Measurements from ENCODE around the gene PEAK3. TPM values are rescaled to one million over a fixed set of nuclear protein-coding genes. Genes with fewer than 3 reads are reported as not detected.
"Not testable (repeated sequence)": the region's sequence is repeated elsewhere in the genome, so short reads cannot be mapped to it uniquely, and the experiment has no call there.

PEAK3 gene
- total RNA-seq, 2 experiments from 2014 or later: not detected

DNA sequence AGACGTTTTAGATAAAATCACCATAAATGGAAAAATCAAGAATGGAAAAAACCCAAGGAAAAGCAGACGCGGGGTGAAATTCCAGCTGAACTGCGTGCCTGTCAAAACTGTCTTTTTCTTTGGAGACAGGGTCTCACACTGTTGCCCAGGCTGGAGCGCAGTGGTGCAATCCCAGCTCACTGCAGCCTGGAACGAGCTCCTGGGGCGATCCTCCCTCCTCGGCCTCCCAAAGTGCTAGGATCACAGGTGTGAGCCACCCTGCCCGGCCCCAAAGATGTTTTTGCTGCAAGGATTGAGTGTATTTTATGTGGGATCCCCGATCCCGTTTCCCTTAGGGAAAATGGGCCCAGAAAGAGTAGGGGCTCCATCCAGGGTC, 875 bp upstream of the PEAK3 start:
- Mint-ChIP-seq H3K4me1 (ENCODE audit: low read depth) (peaks cover 15% of the 10 kb centered on the region), H3K4me3 (no peak overlapping the region), H3K36me3 (no peaks in the 10 kb centered on the region), H3K9me3 (no peaks in the 10 kb centered on the region), H3K27me3 (no peaks in the 10 kb centered on the region), H3K27ac (no peak overlapping the region)
- DNase-seq: no peak
- intact Hi-C loops (cut with micrococcal nuclease): no loop called here
- POLR2A ChIA-PET: no interaction called here
- CTCF ChIA-PET: interaction anchor here (1.2 kb wide), 1 partner anchor 328 kb away, joined by 4 read pairs; no protein-coding TSS in a partner anchor

DNA sequence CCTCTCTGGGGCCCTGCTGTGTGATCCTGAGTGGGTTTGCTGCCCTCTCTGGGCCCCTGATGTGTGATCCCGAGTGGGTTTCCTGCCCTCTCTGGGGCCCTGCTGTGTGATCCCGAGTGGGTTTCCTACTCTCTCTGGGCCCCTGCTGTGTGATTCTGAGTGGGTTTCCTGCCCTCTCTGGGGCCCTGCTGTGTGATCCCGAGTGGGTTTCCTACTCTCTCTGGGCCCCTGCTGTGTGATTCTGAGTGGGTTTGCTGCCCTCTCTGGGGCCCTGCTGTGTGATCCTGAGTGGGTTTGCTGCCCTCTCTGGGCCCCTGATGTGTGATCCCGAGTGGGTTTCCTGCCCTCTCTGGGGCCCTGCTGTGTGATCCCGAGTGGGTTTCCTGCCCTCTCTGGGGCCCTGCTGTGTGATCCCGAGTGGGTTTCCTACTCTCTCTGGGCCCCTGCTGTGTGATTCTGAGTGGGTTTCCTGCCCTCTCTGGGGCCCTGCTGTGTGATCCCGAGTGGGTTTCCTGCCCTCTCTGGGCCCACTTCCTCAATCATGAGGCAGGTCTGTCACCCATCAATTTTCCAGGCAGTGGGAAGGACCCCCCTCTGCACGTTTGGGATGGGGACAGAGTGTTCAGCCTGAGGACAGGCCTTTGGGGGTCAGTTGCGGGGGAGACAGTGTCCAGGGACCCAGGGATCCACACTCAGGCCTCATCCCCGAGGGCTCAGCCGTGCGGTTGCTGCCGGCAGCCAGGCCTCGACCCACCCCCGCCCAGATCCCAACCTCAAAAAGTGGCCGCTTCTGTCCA, 512 bp downstream of the PEAK3 start:
- CTCF ChIA-PET: not testable (repeated sequence)

DNA sequence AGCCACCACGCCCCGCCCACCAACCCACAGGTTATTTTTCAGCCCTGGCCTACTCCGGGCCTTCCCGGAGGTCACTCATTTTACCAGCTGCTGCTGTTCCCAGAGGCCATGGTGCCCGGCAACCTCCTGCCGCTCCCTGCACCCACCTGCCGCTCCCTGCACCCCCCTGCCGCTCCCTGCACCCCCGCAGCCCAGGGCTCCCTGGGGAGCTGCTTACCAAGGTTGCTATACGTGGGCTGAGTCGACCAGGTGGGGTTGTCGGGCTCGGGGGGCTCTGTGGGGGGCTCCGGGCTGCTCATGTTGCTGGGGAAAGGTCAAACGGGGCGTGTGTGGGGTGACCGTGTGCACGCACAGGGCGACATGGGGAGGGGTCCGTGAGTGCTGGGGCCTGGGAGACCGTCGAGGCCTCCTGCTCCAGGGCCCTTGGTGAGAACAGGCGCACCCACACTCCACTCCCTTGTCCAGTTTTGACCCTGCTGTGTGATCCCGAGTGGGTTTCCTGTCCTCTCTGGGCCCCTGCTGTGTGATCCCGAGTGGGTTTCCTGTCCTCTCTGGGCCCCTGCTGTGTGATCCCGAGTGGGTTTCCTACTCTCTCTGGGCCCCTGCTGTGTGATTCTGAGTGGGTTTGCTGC, 1.2 kb downstream of the PEAK3 start:
- Mint-ChIP-seq H3K36me3 (no peaks in the 10 kb centered on the region), H3K27ac (no peak overlapping the region), H3K4me1 (ENCODE audit: low read depth) (peaks cover 15% of the 10 kb centered on the region), H3K9me3 (no peaks in the 10 kb centered on the region), H3K27me3 (no peaks in the 10 kb centered on the region), H3K4me3 (no peak overlapping the region)
- POLR2A ChIA-PET: no interaction called here
- intact Hi-C loops (cut with micrococcal nuclease): no loop called here
- CTCF ChIA-PET: no interaction called here
- no peak for DNase-seq

More for the DNA sequence above, 512 bp downstream of the PEAK3 start:
- Mint-ChIP-seq H3K4me1 (ENCODE audit: low read depth) (peaks cover 15% of the 10 kb centered on the region), H3K4me3 (peak overlapping the region; percentile 32)
- H3K27ac Mint-ChIP-seq; H3K27me3 Mint-ChIP-seq; POLR2A ChIA-PET; H3K9me3 Mint-ChIP-seq; DNase-seq; H3K36me3 Mint-ChIP-seq; intact Hi-C loops (cut with micrococcal nuclease): not testable (repeated sequence)

DNA sequence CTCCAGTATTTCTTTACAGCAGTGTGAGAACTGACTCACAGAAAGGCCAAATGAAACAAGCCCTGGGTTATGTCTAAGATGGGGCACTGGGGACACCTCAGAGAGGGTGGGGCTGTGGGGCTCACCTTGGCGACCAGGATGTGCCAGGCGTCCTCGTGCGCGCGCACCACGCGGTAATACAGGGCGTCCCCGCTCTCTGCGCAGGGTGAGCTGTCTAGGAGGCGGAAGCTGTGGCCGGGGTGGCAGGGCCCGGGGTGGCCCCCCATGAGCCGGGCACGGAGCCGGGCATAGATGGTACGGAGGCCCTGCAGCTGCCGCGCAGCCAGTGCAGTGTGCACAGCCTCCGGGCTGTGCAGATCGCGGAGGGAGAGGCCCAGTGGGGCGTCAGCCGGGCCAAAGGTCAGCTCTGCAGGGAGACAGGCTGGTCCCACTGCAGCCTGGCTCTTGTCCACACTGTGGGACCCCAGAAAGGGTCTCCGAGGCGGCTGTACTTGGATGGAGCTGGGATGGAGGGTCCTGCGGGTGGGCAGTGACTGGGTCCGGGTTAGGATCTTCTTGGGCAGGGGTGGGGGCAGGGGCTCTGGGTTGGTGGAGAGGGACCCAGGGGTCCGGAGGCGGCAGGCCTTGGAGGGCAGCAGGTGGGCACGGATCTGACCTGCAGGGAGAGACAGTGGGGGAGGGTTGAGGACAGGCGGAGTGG, 3.4 kb downstream of the PEAK3 start:
- no peaks in the 10 kb centered on the region for H3K9me3 Mint-ChIP-seq
- CTCF ChIA-PET: no interaction called here
- no peak overlapping the region for H3K4me3 Mint-ChIP-seq
- intact Hi-C loops (cut with micrococcal nuclease): loop anchor here (5.0 to 10.0 kb wide), 2 partner anchors 244 to 344 kb away; no protein-coding TSS in a partner anchor
- no peak for DNase-seq
- H3K27ac Mint-ChIP-seq: no peak overlapping the region
- peaks cover 8% of the 10 kb centered on the region for H3K36me3 Mint-ChIP-seq
- H3K27me3 Mint-ChIP-seq: no peaks in the 10 kb centered on the region
- peaks cover 27% of the 10 kb centered on the region for H3K4me1 Mint-ChIP-seq (ENCODE audit: low read depth)
- POLR2A ChIA-PET: interaction anchor here (0.5 kb wide), 1 partner anchor 77 kb away, joined by 3 read pairs; no protein-coding TSS in a partner anchor

DNA sequence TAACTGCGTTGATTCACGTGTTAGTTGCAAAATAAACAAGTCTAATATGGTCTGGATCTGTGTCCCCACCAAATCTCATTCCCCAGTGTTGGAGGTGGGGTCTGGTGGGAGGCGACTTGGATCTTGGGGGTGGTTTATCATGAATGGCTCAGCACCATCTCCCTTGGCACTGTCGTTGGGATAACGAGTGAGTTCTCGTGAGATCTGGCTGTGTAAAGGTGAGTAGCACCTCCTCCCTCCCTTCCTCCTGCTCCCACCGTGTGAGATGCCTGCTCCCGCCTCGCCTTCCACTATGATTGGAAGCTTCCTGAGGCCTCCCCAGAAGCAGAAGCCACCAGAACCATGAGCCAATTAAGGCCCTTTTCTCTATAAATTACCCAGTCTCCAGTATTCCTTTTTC, 4.8 kb downstream of the PEAK3 start:
- Mint-ChIP-seq H3K4me3 (no peak overlapping the region), H3K36me3 (peaks cover 17% of the 10 kb centered on the region), H3K27me3 (no peaks in the 10 kb centered on the region), H3K27ac (no peak overlapping the region), H3K4me1 (ENCODE audit: low read depth) (peaks cover 26% of the 10 kb centered on the region), H3K9me3 (no peaks in the 10 kb centered on the region)
- intact Hi-C loops (cut with micrococcal nuclease): loop anchor here (5.0 to 10.0 kb wide), 2 partner anchors 242 to 345 kb away; no protein-coding TSS in a partner anchor
- ChIA-PET POLR2A (interaction anchor here (0.6 kb wide), 1 partner anchor 19 kb away, joined by 5 read pairs; no protein-coding TSS in a partner anchor), CTCF (interaction anchor here (0.6 to 0.7 kb wide), 2 partner anchors 14 to 87 kb away, joined by 3 read pairs; no protein-coding TSS in a partner anchor)
- no peak for DNase-seq

DNA sequence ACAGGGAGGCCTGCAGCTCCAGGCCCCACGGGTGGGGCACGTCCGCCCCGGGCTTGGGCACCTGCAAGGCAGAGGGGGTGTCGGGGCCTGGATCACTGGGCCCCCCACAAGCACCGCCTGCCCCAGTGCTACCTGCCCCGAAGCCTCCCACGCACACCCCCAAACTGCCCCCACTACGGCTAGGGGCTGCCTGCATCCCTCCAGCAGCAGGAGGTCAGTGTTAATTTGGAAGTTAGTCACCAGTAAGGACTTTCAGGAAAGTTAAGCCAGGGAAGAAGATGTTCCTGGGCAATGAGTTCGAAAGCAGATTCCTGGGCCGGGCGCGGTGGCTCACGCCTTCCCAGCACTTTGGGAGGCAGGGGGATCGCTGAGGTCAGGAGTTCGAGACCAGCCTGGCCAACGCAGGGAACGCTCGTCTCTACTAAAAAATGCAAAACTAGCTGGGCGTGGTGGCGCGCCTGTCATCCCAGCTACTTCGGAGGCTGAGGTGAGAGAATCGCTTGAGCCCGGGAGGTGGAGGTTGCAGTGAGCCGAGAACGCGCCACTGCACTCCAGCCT, 5.5 kb downstream of the PEAK3 start:
- H3K9me3 Mint-ChIP-seq: no peaks in the 10 kb centered on the region
- peaks cover 24% of the 10 kb centered on the region for H3K4me1 Mint-ChIP-seq (ENCODE audit: low read depth)
- DNase-seq: no peak
- peaks cover 21% of the 10 kb centered on the region for H3K36me3 Mint-ChIP-seq
- ChIA-PET POLR2A (interaction anchor here (0.6 kb wide), 1 partner anchor 18 kb away, joined by 5 read pairs; no protein-coding TSS in a partner anchor), CTCF (interaction anchor here (0.5 to 1.5 kb wide), 4 partner anchors 14 to 334 kb away, joined by 3 read pairs; no protein-coding TSS in a partner anchor)
- H3K4me3 Mint-ChIP-seq: no peak overlapping the region
- intact Hi-C loops (cut with micrococcal nuclease): loop anchor here (5.0 to 10.0 kb wide), 2 partner anchors 242 to 346 kb away; no protein-coding TSS in a partner anchor
- no peak overlapping the region for H3K27ac Mint-ChIP-seq
- H3K27me3 Mint-ChIP-seq: no peaks in the 10 kb centered on the region

DNA sequence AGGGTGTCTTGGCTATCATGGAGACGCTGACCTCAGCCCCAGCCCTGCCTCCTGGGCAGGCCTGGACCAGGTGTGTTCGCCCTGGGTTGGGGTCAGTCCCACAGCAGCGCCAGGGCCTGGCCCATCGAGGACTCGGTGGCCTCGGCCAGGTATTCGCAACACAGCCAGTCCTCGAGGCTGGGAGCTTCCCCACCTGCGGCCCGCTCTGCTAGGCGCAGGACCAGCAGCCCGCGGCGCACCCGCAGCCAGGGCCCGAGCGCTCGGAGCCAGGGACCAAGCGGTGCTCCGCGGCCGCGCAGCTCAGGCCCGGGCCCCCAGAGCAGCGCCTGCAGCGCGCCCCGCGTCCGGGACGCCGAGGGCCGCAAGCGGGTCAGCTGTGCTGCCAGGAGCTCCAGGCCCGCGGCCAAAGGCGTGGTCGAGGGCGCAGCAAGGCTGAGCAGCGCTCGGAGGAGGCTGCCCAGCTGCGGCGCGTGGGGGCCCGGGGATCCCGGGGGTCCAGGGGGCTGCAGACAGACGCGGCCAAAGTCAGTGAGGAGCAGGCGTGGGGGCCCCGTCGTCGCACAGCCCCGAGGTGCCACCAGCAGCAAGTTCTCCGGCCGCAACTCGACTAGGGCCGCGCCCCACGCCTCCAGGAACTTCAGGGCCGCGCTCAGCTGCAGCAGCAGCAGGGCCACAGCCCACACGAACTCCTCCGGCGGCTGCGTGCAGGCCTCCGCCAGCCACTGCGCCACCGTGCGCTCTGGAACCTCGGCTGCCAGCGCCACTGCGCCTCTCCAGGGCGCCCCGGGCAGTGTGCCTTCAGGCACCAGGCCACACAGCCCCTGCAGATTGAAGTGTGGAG, 6.2 kb downstream of the PEAK3 start:
- Mint-ChIP-seq H3K9me3 (no peaks in the 10 kb centered on the region), H3K36me3 (peaks cover 25% of the 10 kb centered on the region), H3K27me3 (no peaks in the 10 kb centered on the region), H3K27ac (no peak overlapping the region), H3K4me3 (no peak overlapping the region), H3K4me1 (ENCODE audit: low read depth) (peaks cover 25% of the 10 kb centered on the region)
- intact Hi-C loops (cut with micrococcal nuclease): loop anchor here (5.0 to 10.0 kb wide), 2 partner anchors 241 to 346 kb away; no protein-coding TSS in a partner anchor
- ChIA-PET CTCF (interaction anchor here (0.5 to 4.6 kb wide), 7 partner anchors 13 to 335 kb away, joined by 3 to 33 read pairs (median 6); partner anchors contain the start of gene PLEKHJ1), POLR2A (no interaction called here)
- no peak for DNase-seq

DNA sequence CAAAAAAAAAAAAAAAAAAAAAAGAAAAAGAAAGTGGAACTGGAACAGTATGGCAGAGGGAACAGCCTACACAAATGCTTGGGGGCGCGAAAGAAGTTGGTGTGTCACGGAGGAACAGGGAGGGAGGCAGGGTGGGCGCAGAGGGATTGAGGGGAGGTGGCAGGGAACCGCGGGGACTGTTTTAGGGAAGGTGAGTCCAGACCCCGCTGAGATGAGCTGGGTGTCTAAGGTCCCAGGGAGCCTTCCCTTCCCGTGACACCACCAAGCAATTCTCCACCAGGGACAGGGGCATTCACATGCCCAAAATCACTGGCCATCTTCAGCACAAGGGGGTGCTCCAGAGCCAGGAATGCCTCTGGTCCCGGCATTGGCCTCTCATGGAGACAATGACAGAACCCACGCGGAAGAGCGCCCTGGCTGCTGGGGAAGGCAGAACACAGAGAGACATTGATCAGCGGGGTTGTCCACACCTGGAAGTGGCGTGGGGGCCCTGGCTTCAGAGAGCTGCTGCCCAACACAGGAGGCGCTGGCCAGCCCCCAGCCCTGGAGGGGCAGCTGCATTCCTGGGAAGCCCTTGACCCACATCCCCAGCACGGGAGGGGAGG, 6.9 kb downstream of the PEAK3 start:
- peak overlapping the region; percentile 28 for H3K27ac Mint-ChIP-seq

DNA sequence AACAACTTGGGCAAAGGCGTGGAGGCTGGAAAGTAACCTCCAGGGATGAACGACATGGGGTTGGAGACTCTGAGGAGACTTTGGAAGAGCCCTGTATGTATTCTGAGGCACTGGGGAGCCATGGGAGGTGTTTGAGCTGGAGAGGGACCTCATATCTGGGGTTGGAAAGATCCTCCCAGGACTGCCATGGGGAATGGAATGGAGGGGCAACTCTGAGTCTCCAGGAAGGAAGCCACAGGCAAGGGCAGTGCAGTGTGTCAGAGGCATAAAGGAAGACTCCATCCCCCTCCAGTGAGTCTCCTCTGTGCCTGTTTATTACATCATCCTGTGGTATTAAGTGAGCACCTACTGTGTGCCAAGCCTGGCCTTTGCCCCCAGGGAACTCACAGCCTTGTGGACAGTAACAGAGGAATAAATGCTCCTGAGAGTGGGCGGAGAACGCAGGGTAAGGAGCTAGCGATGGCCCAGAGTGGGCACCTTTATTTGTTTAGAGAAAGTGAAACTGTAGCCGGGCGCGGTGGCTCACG, 7.7 kb downstream of the PEAK3 start:
- no peak for DNase-seq
- Mint-ChIP-seq H3K4me1 (ENCODE audit: low read depth) (peaks cover 25% of the 10 kb centered on the region), H3K27me3 (no peaks in the 10 kb centered on the region), H3K4me3 (peak overlapping the region; percentile 70), H3K9me3 (no peaks in the 10 kb centered on the region), H3K27ac (peak overlapping the region; percentile 63), H3K36me3 (peaks cover 36% of the 10 kb centered on the region)
- intact Hi-C loops (cut with micrococcal nuclease): loop anchor here (5.0 to 10.0 kb wide), 2 partner anchors 118 to 239 kb away; no protein-coding TSS in a partner anchor
- ChIA-PET POLR2A (interaction anchor here (0.8 to 1.4 kb wide), 4 partner anchors 37 to 95 kb away, joined by 3 read pairs; no protein-coding TSS in a partner anchor), CTCF (interaction anchor here (0.8 to 4.6 kb wide), 13 partner anchors 12 to 206 kb away, joined by 3 to 33 read pairs (median 6); partner anchors contain the start of gene PLEKHJ1)

More for the DNA sequence above, 6.9 kb downstream of the PEAK3 start:
- Mint-ChIP-seq H3K27me3 (no peaks in the 10 kb centered on the region), H3K4me1 (ENCODE audit: low read depth) (peaks cover 25% of the 10 kb centered on the region), H3K36me3 (peaks cover 30% of the 10 kb centered on the region), H3K9me3 (no peaks in the 10 kb centered on the region), H3K4me3 (no peak overlapping the region)
- intact Hi-C loops (cut with micrococcal nuclease): loop anchor here (5.0 to 10.0 kb wide), 3 partner anchors 117 to 347 kb away; no protein-coding TSS in a partner anchor
- ChIA-PET CTCF (interaction anchor here (0.8 to 4.6 kb wide), 10 partner anchors 14 to 336 kb away, joined by 3 to 33 read pairs (median 6); partner anchors contain the start of gene PLEKHJ1), POLR2A (no interaction called here)
- DNase-seq: peak; percentile 63
